ENCODE measurements around the gene YPEL1.

Gene YPEL1

GRCh38 chr22:21686193-21686608 lies 49.4 kb downstream of the YPEL1 start:
- no peak for TF ChIP-seq EZH2 (IDR thresholded peaks at IDR 0.05; ENCODE audit: borderline replicate concordance, low read length)
- no peak for TF ChIP-seq CTCF (IDR thresholded peaks at IDR 0.05; ENCODE audit: low read length)
- H3K4me1 ChIP-seq (ENCODE audit: insufficient read depth, low read length, severe bottlenecking) = peaks cover 32% of the 10 kb centered on the region
- no peak overlapping the region for H3K4me2 ChIP-seq (ENCODE audit: low read length)
- H4K20me1 ChIP-seq (ENCODE audit: insufficient read depth, low read length) = no peaks in the 10 kb centered on the region
- H3F3A ChIP-seq (ENCODE audit: insufficient read depth, low read length) = no peaks in the 10 kb centered on the region
- no peaks in the 10 kb centered on the region for H3K9me2 ChIP-seq (ENCODE audit: low read depth, low read length)
- H3K4me3 ChIP-seq (ENCODE audit: low read depth, low read length, poor library complexity, severe bottlenecking) = no peak overlapping the region
- H2AFZ ChIP-seq (ENCODE audit: low read length) = no peak overlapping the region
- no peaks in the 10 kb centered on the region for H3K9me3 ChIP-seq (ENCODE audit: low read length)
- no peaks in the 10 kb centered on the region for H3K79me2 ChIP-seq (ENCODE audit: insufficient read depth, low read length)
- H3K36me3 ChIP-seq (ENCODE audit: insufficient read depth, low read length) = peaks cover 58% of the 10 kb centered on the region
- no peaks in the 10 kb centered on the region for H3K27me3 ChIP-seq (ENCODE audit: insufficient read depth, low read length)
- H3K27ac ChIP-seq (ENCODE audit: low read depth, low read length, poor library complexity, severe bottlenecking) = no peak overlapping the region
- H3K9ac ChIP-seq (ENCODE audit: low read length) = no peak overlapping the region

GRCh38 chr22:21685164-21685513 lies 50.5 kb downstream of the YPEL1 start:
- H3F3A ChIP-seq (ENCODE audit: insufficient read depth, low read length) = no peaks in the 10 kb centered on the region
- H4K20me1 ChIP-seq (ENCODE audit: insufficient read depth, low read length) = no peaks in the 10 kb centered on the region
- H3K4me2 ChIP-seq (ENCODE audit: low read length) = no peak overlapping the region
- TF ChIP-seq EZH2 (IDR thresholded peaks at IDR 0.05; ENCODE audit: borderline replicate concordance, low read length) (no peak), CTCF (IDR thresholded peaks at IDR 0.05; ENCODE audit: low read length) (no peak)
- no peak overlapping the region for H3K27ac ChIP-seq (ENCODE audit: low read depth, low read length, poor library complexity, severe bottlenecking)
- H2AFZ ChIP-seq (ENCODE audit: low read length) = no peak overlapping the region
- H3K4me3 ChIP-seq (ENCODE audit: low read depth, low read length, poor library complexity, severe bottlenecking) = no peak overlapping the region
- H3K36me3 ChIP-seq (ENCODE audit: insufficient read depth, low read length) = peaks cover 57% of the 10 kb centered on the region
- no peaks in the 10 kb centered on the region for H3K27me3 ChIP-seq (ENCODE audit: insufficient read depth, low read length)
- H3K9ac ChIP-seq (ENCODE audit: low read length) = no peak overlapping the region
- H3K9me3 ChIP-seq (ENCODE audit: low read length) = no peaks in the 10 kb centered on the region
- peaks cover 26% of the 10 kb centered on the region for H3K4me1 ChIP-seq (ENCODE audit: insufficient read depth, low read length, severe bottlenecking)
- H3K79me2 ChIP-seq (ENCODE audit: insufficient read depth, low read length) = no peaks in the 10 kb centered on the region
- H3K9me2 ChIP-seq (ENCODE audit: low read depth, low read length) = no peaks in the 10 kb centered on the region

GRCh38 chr22:21684492-21685163 lies 51.0 kb downstream of the YPEL1 start:
- H2AFZ ChIP-seq (ENCODE audit: low read length) = no peak overlapping the region
- no peaks in the 10 kb centered on the region for H3K79me2 ChIP-seq (ENCODE audit: insufficient read depth, low read length)
- peaks cover 21% of the 10 kb centered on the region for H3K4me1 ChIP-seq (ENCODE audit: insufficient read depth, low read length, severe bottlenecking)
- H3F3A ChIP-seq (ENCODE audit: insufficient read depth, low read length) = no peaks in the 10 kb centered on the region
- no peak overlapping the region for H3K27ac ChIP-seq (ENCODE audit: low read depth, low read length, poor library complexity, severe bottlenecking)
- no peaks in the 10 kb centered on the region for H3K9me3 ChIP-seq (ENCODE audit: low read length)
- no peaks in the 10 kb centered on the region for H3K27me3 ChIP-seq (ENCODE audit: insufficient read depth, low read length)
- no peak overlapping the region for H3K4me3 ChIP-seq (ENCODE audit: low read depth, low read length, poor library complexity, severe bottlenecking)
- no peaks in the 10 kb centered on the region for H4K20me1 ChIP-seq (ENCODE audit: insufficient read depth, low read length)
- no peaks in the 10 kb centered on the region for H3K9me2 ChIP-seq (ENCODE audit: low read depth, low read length)
- no peak overlapping the region for H3K4me2 ChIP-seq (ENCODE audit: low read length)
- no peak overlapping the region for H3K9ac ChIP-seq (ENCODE audit: low read length)
- TF ChIP-seq CTCF (IDR thresholded peaks at IDR 0.05; ENCODE audit: low read length) (no peak), EZH2 (IDR thresholded peaks at IDR 0.05; ENCODE audit: borderline replicate concordance, low read length) (no peak)
- peaks cover 53% of the 10 kb centered on the region for H3K36me3 ChIP-seq (ENCODE audit: insufficient read depth, low read length)

Data from OCI-LY1 (cell line).